WERI-Rb-1 (cell line): ENCODE measurements around the gene FNDC3B.

Experiments
- DNase-seq: peaks from one replicate; pipeline ENCODE4 v3.0.0-alpha.2; 2020
- H3K27ac ChIP-seq: fragments of 250-450 bp; sonication (Bioruptor Pico); 2 replicates; pipeline ENCODE4 v1.5.1; 2020; ENCODE audit warnings: mild to moderate bottlenecking, moderate library complexity
- H3K27me3 ChIP-seq: fragments of 250-450 bp; sonication (Bioruptor Pico); 2 replicates; pipeline ENCODE4 v1.5.1; 2021; ENCODE audit warnings: mild to moderate bottlenecking, low read depth, moderate library complexity; ENCODE audit not compliant: insufficient read depth, severe bottlenecking
- H3K36me3 ChIP-seq: fragments of 250-450 bp; sonication (Bioruptor Pico); 2 replicates; pipeline ENCODE4 v1.5.1; 2020; ENCODE audit warnings: mild to moderate bottlenecking, moderate library complexity
- H3K4me3 ChIP-seq: 2 replicates; pipeline ENCODE4 v1.5.1; 2011; ENCODE audit warnings: low read depth, mild to moderate bottlenecking, control low read depth, low read length
- H3K9me3 ChIP-seq: fragments of 250-450 bp; sonication (Bioruptor Pico); 2 replicates; pipeline ENCODE4 v1.5.1; 2021; ENCODE audit warnings: mild to moderate bottlenecking, moderate library complexity; ENCODE audit not compliant: severe bottlenecking
- TF ChIP-seq, protein P1 (sequence below): IDR thresholded peaks from 2 replicates; pipeline ENCODE4 v1.5.1; 2011; ENCODE audit warnings: low read depth, mild to moderate bottlenecking, control low read depth, inconsistent platforms, low read length

The FNDC3B gene

DNA sequence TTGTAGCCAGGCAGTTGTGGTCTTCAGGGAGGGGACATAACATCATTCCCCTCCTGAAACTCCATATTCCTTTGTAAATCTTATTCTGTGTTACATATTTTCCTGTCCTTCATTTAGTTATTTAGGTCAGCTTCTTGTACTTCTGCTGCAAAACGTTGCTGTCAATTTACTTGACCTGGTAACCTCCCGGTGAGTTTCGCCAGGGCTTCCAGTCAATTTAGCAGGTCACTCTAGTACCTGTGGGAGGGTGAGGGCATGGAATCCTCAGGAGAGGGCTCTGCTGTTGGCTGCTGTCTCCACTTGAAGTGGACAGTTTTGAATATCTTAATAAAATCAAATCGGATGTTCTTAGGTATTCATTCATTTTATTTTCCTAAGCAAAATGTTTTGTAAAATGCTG lies 29.6 kb downstream of the FNDC3B start:
- no peak overlapping the region for H3K27ac ChIP-seq
- H3K36me3 ChIP-seq: no peaks in the 10 kb centered on the region
- TF ChIP-seq, protein P1, sequence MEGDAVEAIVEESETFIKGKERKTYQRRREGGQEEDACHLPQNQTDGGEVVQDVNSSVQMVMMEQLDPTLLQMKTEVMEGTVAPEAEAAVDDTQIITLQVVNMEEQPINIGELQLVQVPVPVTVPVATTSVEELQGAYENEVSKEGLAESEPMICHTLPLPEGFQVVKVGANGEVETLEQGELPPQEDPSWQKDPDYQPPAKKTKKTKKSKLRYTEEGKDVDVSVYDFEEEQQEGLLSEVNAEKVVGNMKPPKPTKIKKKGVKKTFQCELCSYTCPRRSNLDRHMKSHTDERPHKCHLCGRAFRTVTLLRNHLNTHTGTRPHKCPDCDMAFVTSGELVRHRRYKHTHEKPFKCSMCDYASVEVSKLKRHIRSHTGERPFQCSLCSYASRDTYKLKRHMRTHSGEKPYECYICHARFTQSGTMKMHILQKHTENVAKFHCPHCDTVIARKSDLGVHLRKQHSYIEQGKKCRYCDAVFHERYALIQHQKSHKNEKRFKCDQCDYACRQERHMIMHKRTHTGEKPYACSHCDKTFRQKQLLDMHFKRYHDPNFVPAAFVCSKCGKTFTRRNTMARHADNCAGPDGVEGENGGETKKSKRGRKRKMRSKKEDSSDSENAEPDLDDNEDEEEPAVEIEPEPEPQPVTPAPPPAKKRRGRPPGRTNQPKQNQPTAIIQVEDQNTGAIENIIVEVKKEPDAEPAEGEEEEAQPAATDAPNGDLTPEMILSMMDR: no peak
- no peaks in the 10 kb centered on the region for H3K27me3 ChIP-seq
- DNase-seq: no peak
- H3K4me3 ChIP-seq: no peak overlapping the region
- H3K9me3 ChIP-seq: no peaks in the 10 kb centered on the region

DNA sequence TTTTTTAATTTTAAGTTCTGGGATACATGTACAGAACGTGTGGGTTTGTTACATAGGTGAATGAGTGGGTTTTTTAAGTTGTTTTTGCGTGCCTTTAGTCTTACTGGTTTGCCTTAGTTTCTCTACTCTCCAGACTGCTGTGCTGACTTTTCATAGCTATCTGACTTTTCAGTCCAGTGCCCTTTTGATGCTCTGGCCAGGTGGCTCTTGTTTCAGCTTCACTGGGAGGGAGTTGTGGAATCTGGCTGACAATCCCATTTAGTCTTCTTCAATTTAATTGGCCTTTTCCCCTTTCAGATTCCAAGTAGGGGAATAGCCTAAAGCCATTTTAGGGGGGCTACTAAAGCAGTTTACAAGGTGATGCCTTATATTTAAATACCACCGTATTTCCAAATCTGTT lies 30.1 kb downstream of the FNDC3B start:
- Histone ChIP-seq H3K27ac (no peak overlapping the region), H3K36me3 (no peaks in the 10 kb centered on the region), H3K4me3 (no peak overlapping the region), H3K27me3 (no peaks in the 10 kb centered on the region), H3K9me3 (no peaks in the 10 kb centered on the region)
- TF ChIP-seq, protein P1: no peak
- no peak for DNase-seq

DNA sequence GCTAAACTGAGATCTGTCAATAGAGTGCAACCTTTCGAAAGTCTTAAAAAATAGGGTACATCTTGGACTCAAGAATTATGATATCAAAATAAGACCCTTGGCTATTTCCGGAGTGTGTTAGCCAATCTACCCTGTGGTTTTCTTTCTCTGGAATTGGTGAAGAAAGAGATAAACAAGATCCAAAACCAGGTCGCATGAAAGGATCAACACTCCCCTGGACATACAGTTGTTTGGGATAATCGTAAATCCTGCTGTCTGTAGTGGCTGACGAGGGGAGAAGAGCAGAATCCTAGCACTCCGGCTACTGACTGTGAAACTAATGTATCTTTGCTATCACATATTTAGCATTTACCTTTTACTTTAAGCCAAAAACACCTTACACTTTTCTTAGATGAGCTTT lies 30.9 kb downstream of the FNDC3B start:
- Histone ChIP-seq H3K4me3 (no peak overlapping the region), H3K36me3 (no peaks in the 10 kb centered on the region), H3K27me3 (no peaks in the 10 kb centered on the region), H3K27ac (no peak overlapping the region), H3K9me3 (no peaks in the 10 kb centered on the region)
- TF ChIP-seq, protein P1: no peak
- no peak for DNase-seq

DNA sequence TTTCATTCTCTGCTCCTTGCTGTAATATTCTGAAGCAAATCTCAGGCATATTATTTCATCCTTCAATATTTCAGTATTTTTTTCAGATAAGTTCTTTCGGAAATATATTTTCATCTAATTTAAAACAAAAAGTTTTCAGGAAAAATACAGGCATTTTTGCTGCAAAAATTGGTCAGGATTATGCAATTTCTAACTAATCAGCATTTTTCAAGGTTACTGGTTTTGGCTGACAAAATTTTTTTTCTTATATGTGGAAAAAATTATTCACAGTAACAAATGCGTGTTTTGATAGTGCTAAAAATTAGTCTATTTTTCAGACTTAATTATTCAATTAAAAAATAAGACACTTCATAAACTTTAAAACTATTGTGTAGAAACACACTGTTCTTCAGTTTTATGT lies 31.4 kb downstream of the FNDC3B start:
- H3K27ac ChIP-seq: no peak overlapping the region
- DNase-seq: no peak
- H3K27me3 ChIP-seq: no peaks in the 10 kb centered on the region
- H3K36me3 ChIP-seq: no peaks in the 10 kb centered on the region
- H3K9me3 ChIP-seq: no peaks in the 10 kb centered on the region
- TF ChIP-seq, protein P1: no peak
- H3K4me3 ChIP-seq: no peak overlapping the region

DNA sequence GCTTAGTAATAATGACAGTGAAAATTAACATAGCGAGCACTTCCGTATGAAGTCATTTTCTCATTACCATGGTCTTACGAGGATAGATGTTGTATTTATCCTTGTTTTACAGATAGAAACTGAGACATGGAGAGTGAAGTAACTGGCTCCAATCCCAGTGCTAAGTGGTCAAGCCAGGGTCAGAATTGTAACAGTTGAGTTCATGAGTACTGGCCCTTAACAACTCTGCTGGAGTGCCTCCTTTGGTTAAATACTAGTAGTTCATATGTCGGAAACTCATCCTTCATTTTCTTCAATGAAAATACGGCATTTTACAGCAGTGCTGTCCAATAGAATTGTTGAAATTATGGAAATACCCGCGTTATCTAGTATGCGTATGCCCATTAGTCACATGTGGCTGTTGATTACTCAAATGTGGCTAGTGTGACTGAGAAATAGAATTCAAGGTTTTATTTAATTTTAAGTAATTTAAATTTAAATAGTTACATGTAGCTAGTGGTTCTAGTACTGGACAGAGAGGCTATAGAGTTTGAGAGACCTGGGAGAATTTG lies 32.5 kb downstream of the FNDC3B start:
- H3K27ac ChIP-seq: no peak overlapping the region
- H3K9me3 ChIP-seq: no peaks in the 10 kb centered on the region
- no peaks in the 10 kb centered on the region for H3K36me3 ChIP-seq
- TF ChIP-seq, protein P1: no peak
- DNase-seq: no peak
- H3K27me3 ChIP-seq: no peaks in the 10 kb centered on the region
- no peak overlapping the region for H3K4me3 ChIP-seq

DNA sequence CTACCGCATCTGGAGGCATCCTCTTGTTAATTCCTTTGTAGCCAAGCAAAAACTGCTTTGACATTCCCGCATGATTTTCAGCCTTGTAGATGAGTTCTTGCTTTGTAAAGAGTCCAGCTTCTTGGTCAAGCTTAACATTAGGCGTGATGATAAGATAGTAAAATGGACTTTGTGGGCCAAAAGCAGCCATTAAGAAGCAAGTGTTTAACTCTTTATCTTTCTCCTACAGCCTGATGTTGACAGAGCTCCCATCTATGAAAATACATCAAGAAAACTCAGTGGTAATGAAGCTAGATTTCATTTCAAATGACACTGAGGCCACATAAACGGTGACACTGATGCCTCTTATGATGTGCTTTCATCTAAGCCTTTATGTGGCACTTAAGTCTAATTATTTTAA lies 33.2 kb downstream of the FNDC3B start:
- no peak overlapping the region for H3K27ac ChIP-seq
- no peak overlapping the region for H3K4me3 ChIP-seq
- no peaks in the 10 kb centered on the region for H3K27me3 ChIP-seq
- no peaks in the 10 kb centered on the region for H3K9me3 ChIP-seq
- H3K36me3 ChIP-seq: no peaks in the 10 kb centered on the region
- DNase-seq: no peak
- TF ChIP-seq, protein P1: no peak
